Epithelial cell of proximal tubule (primary cell): ENCODE data around the gene OS9. TPM values are rescaled to one million over a fixed set of nuclear protein-coding genes. Genes with fewer than 3 reads are reported as not detected.
"Not testable (repeated sequence)": the region's sequence is repeated elsewhere in the genome, so short reads cannot be mapped to it uniquely, and the experiment has no call there.

Experiments
- DNase-seq: peaks from one replicate; pipeline ENCODE4 v3.0.0-alpha.2; 2011; ENCODE audit warnings: low read depth
- H3K4me3 ChIP-seq: 2 replicates; pipeline ENCODE4 v1.5.1; 2011; ENCODE audit warnings: low read depth, mild to moderate bottlenecking, low read length
- CTCF ChIP-seq: conservative IDR thresholded peaks from 2 replicates; pipeline ENCODE4 v1.5.1; 2012; ENCODE audit warnings: low read depth, mild to moderate bottlenecking, low read length
- total RNA-seq: library from RNA; depleted of rRNA; stranded (reverse); fragments of >200 nt; gene quantifications from 2 replicates; pipeline ENCODE4 v1.2.3, GENCODE V29; 2015

Gene OS9
- total RNA-seq, 1 donor from 2014 or later: 101 TPM

GRCh38 chr12:57720606-57721595 is 27.0 kb downstream of the OS9 start:
- H3K4me3 ChIP-seq: no peak overlapping the region
- no peak for TF ChIP-seq CTCF
- DNase-seq: no peak

GRCh38 chr12:57721846-57722608 is 28.1 kb downstream of the OS9 start:
- not testable (repeated sequence) for DNase-seq, H3K4me3 ChIP-seq

GRCh38 chr12:57722716-57723629 is 29.0 kb downstream of the OS9 start:
- no peak for TF ChIP-seq CTCF
- no peak for DNase-seq
- H3K4me3 ChIP-seq: no peak overlapping the region

GRCh38 chr12:57723630-57723962 is 29.7 kb downstream of the OS9 start:
- H3K4me3 ChIP-seq: no peak overlapping the region
- no peak for DNase-seq
- TF ChIP-seq CTCF: no peak

GRCh38 chr12:57724003-57724935 is 30.3 kb downstream of the OS9 start:
- no peak for TF ChIP-seq CTCF
- no peak for DNase-seq
- H3K4me3 ChIP-seq: no peak overlapping the region

- no peak for DNase-seq
Measured at GRCh38 chr12:57724936-57725740, 31.2 kb downstream of the OS9 start.

More at GRCh38 chr12:57724936-57725740, 31.2 kb downstream of the OS9 start:
- TF ChIP-seq CTCF: no peak
- no peak overlapping the region for H3K4me3 ChIP-seq
